ENCODE data around the gene PKNOX1.

GRCh38 chr21:42964086-42964485, 10.3 kb upstream of the PKNOX1 start:
- no peak for TF ChIP-seq CTCF (IDR thresholded peaks at IDR 0.05)
- TF ChIP-seq POLR2A (IDR thresholded peaks at IDR 0.05) = no peak

Measured in esophagus squamous epithelium (tissue), 4 donors.